ENCODE data around the gene SPEF2.

Gene SPEF2

GRCh38 chr5:35657877-35658276 lies 40.2 kb downstream of the SPEF2 start:
- Histone ChIP-seq H3K27me3 (replicated peaks) (no peaks in the 10 kb centered on the region), H3K27ac (no peak overlapping the region), H3K4me3 (ENCODE audit: low read depth, low read length) (no peak overlapping the region), H3K36me3 (replicated peaks) (no peaks in the 10 kb centered on the region)
- no peak for DNase-seq
- in situ Hi-C loops (cut with HindIII; ENCODE audit: low pct_ligation_motif_present, low sequenced_read_pairs), result no loop called here
- no peak for TF ChIP-seq CTCF (IDR thresholded peaks at IDR 0.05; ENCODE audit: low read depth, low read length, missing control alignments)

GRCh38 chr5:35659556-35659955 lies 41.9 kb downstream of the SPEF2 start:
- DNase-seq, result no peak
- no peak for TF ChIP-seq CTCF (IDR thresholded peaks at IDR 0.05; ENCODE audit: low read depth, low read length, missing control alignments)
- Histone ChIP-seq H3K27ac (no peak overlapping the region), H3K36me3 (replicated peaks) (no peaks in the 10 kb centered on the region), H3K27me3 (replicated peaks) (no peaks in the 10 kb centered on the region), H3K4me3 (ENCODE audit: low read depth, low read length) (no peak overlapping the region)
- in situ Hi-C loops (cut with HindIII; ENCODE audit: low pct_ligation_motif_present, low sequenced_read_pairs), result no loop called here

DNA sequence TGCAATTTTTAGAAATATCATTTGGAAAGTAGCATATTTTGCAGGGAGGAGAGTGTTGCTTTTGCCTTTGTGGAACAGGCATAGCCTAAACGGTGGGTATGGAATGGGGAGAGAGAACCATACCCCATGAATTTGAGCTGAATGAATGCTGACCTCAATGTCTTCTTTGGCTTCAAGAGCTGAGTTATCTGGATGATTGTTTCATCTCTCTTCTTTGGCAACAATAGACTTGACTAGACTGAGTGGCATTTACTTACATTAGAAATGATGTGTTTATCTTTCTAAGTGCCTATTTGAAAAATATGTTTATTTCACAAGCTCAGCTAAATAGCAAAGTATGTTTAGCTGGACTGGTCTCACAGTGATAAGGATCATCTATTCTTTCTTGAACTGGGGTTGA lies 42.8 kb downstream of the SPEF2 start:
- no peak for DNase-seq
- no peak for TF ChIP-seq CTCF (IDR thresholded peaks at IDR 0.05; ENCODE audit: low read depth, low read length, missing control alignments)
- Histone ChIP-seq H3K27me3 (replicated peaks) (no peaks in the 10 kb centered on the region), H3K4me3 (ENCODE audit: low read depth, low read length) (no peak overlapping the region), H3K27ac (no peak overlapping the region), H3K36me3 (replicated peaks) (no peaks in the 10 kb centered on the region)
- in situ Hi-C loops (cut with HindIII; ENCODE audit: low pct_ligation_motif_present, low sequenced_read_pairs), result no loop called here

DNA sequence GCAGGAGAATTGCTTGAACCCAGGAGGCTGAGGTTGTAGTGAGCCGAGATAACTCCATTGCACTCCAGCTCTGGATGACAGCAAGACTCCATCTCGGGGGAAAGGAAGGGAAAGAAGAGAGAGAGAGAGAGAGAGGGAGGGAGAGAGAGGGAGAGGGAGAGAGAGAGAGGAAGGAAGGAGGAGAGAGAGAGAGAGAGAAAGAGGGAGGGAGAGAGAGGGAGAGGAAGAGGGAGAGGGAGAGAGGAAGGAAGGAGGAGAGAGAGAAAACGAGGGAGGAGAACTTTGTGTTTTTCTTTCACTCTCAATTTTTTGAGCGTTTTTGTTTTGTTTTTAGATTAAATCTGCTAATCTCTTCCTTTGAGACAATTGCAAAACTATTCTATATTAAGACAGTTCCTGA lies 46.9 kb downstream of the SPEF2 start:
- in situ Hi-C loops (cut with HindIII; ENCODE audit: low pct_ligation_motif_present, low sequenced_read_pairs), result no loop called here
- H3K27ac ChIP-seq, result no peak overlapping the region
- no peak overlapping the region for H3K4me3 ChIP-seq (ENCODE audit: low read depth, low read length)
- no peak for DNase-seq
- no peaks in the 10 kb centered on the region for H3K27me3 ChIP-seq (replicated peaks)
- TF ChIP-seq CTCF (IDR thresholded peaks at IDR 0.05; ENCODE audit: low read depth, low read length, missing control alignments), result no peak
- no peaks in the 10 kb centered on the region for H3K36me3 ChIP-seq (replicated peaks)

DNA sequence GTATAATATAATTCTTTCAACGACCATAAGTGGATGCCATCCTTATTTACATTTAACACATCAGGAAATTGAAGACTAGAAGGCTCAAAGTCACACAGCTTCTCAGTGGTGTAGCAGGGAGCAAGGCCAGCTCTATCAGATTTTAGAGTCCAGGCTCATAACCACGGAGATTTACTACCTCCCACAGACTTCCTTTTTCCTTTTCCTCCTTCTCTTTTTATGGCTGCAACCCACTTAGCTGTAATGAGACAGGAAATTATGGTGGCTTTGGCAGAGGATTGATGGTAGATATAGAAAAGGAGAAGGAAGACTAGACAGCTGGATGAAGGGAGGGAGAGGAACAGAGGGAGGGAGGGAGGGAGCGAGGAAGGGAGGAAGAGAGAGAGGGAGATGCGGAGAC lies 47.4 kb downstream of the SPEF2 start:
- no peak for DNase-seq
- in situ Hi-C loops (cut with HindIII; ENCODE audit: low pct_ligation_motif_present, low sequenced_read_pairs), result no loop called here
- Histone ChIP-seq H3K36me3 (replicated peaks) (no peaks in the 10 kb centered on the region), H3K27ac (no peak overlapping the region), H3K27me3 (replicated peaks) (no peaks in the 10 kb centered on the region), H3K4me3 (ENCODE audit: low read depth, low read length) (no peak overlapping the region)
- TF ChIP-seq CTCF (IDR thresholded peaks at IDR 0.05; ENCODE audit: low read depth, low read length, missing control alignments), result no peak

GRCh38 chr5:35668319-35668718 lies 50.7 kb downstream of the SPEF2 start:
- in situ Hi-C loops (cut with HindIII; ENCODE audit: low pct_ligation_motif_present, low sequenced_read_pairs), result no loop called here
- H3K4me3 ChIP-seq (ENCODE audit: low read depth, low read length), result no peak overlapping the region
- H3K27me3 ChIP-seq (replicated peaks), result no peaks in the 10 kb centered on the region
- no peak for DNase-seq
- no peak overlapping the region for H3K27ac ChIP-seq
- H3K36me3 ChIP-seq (replicated peaks), result no peaks in the 10 kb centered on the region
- no peak for TF ChIP-seq CTCF (IDR thresholded peaks at IDR 0.05; ENCODE audit: low read depth, low read length, missing control alignments)

All from brain microvascular endothelial cell (primary cell).